Activated CD8-positive, alpha-beta memory T cell treated with anti-CD3 and anti-CD28 coated beads, Interleukin-2, amount 10 ng/mL, durations not matched to agents 7 days and 5 days (primary cell): ENCODE results near the gene TBX4. TPM values are rescaled to one million over a fixed set of nuclear protein-coding genes. Genes with fewer than 3 reads are reported as not detected.

Experiments used
- ATAC-seq: fragments of 150-1000 bp; cut with Tn5 transposase; one replicate; pipeline ENCODE4 v1.10.0; 2021; ENCODE audit warnings: moderate library complexity
- CTCF ChIA-PET: fragments of 350-600 bp; sonication (Branson Sonifier 250); formaldehyde crosslinking; loops from one replicate; lab custom pipeline; 2021; ENCODE audit warnings: antibody characterized with exemption; lab: Charles Lee
- DNase-seq: peaks from one replicate; pipeline ENCODE4 v3.0.0-alpha.2; 2020
- H3K27ac Mint-ChIP-seq: one replicate; pipeline ENCODE4 v1.8.0; 2021; ENCODE audit warnings: mild to moderate bottlenecking, mixed read lengths
- H3K27me3 Mint-ChIP-seq: one replicate; pipeline ENCODE4 v1.8.0; 2021; ENCODE audit warnings: mixed read lengths
- H3K36me3 Mint-ChIP-seq: one replicate; pipeline ENCODE4 v1.8.0; 2021; ENCODE audit warnings: mild to moderate bottlenecking, mixed read lengths
- H3K4me1 Mint-ChIP-seq: one replicate; pipeline ENCODE4 v1.8.0; 2021; ENCODE audit warnings: mixed read lengths
- H3K4me3 Mint-ChIP-seq: one replicate; pipeline ENCODE4 v1.8.0; 2021; ENCODE audit warnings: mild to moderate bottlenecking, moderate library complexity, mixed read lengths
- H3K9me3 Mint-ChIP-seq: one replicate; pipeline ENCODE4 v1.8.0; 2022; ENCODE audit warnings: low read depth, mixed read lengths
- total RNA-seq, 2 experiments: library from RNA; stranded (reverse); gene quantifications; one replicate each; pipeline ENCODE4 v1.2.3, GENCODE V29; 2021

Gene TBX4
- total RNA-seq, 2 experiments from 2014 or later = not detected

- CTCF ChIA-PET = no interaction called here
- H3K27ac Mint-ChIP-seq = no peak overlapping the region
- H3K9me3 Mint-ChIP-seq = no peaks in the 10 kb centered on the region
- DNase-seq (no peak), ATAC-seq (no peak)
- H3K4me1 Mint-ChIP-seq = peaks cover 2% of the 10 kb centered on the region
- no peak overlapping the region for H3K4me3 Mint-ChIP-seq
- no peaks in the 10 kb centered on the region for H3K36me3 Mint-ChIP-seq
- H3K27me3 Mint-ChIP-seq = peaks cover 27% of the 10 kb centered on the region
These were observed 22.2 kb downstream of the TBX4 start for GRCh38 chr17:61474235-61474927.

- Mint-ChIP-seq H3K4me1 (peaks cover 2% of the 10 kb centered on the region), H3K36me3 (no peaks in the 10 kb centered on the region), H3K27me3 (peaks cover 27% of the 10 kb centered on the region), H3K27ac (no peak overlapping the region), H3K4me3 (no peak overlapping the region), H3K9me3 (no peaks in the 10 kb centered on the region)
- DNase-seq (no peak), ATAC-seq (no peak)
- CTCF ChIA-PET = no interaction called here
These were observed 22.7 kb downstream of the TBX4 start for GRCh38 chr17:61474934-61475333.

- DNase-seq = no peak
These were observed 23.5 kb downstream of the TBX4 start for GRCh38 chr17:61475726-61476125.

GRCh38 chr17:61476476-61477203 lies 24.4 kb downstream of the TBX4 start:
- no peak for DNase-seq
- Mint-ChIP-seq H3K36me3 (no peaks in the 10 kb centered on the region), H3K27ac (no peak overlapping the region), H3K4me3 (no peak overlapping the region), H3K27me3 (peaks cover 24% of the 10 kb centered on the region), H3K9me3 (no peaks in the 10 kb centered on the region), H3K4me1 (peaks cover 2% of the 10 kb centered on the region)
- CTCF ChIA-PET = no interaction called here
- no peak for ATAC-seq

More at GRCh38 chr17:61475726-61476125, 23.5 kb downstream of the TBX4 start:
- CTCF ChIA-PET = no interaction called here
- Mint-ChIP-seq H3K36me3 (no peaks in the 10 kb centered on the region), H3K4me3 (no peak overlapping the region), H3K9me3 (no peaks in the 10 kb centered on the region), H3K4me1 (peaks cover 2% of the 10 kb centered on the region), H3K27ac (no peak overlapping the region), H3K27me3 (peaks cover 27% of the 10 kb centered on the region)
- ATAC-seq = no peak

GRCh38 chr17:61477204-61477834 lies 25.1 kb downstream of the TBX4 start:
- Mint-ChIP-seq H3K27ac (no peak overlapping the region), H3K4me1 (peaks cover 2% of the 10 kb centered on the region), H3K27me3 (peaks cover 20% of the 10 kb centered on the region), H3K36me3 (no peaks in the 10 kb centered on the region), H3K9me3 (no peaks in the 10 kb centered on the region), H3K4me3 (no peak overlapping the region)
- ATAC-seq (no peak), DNase-seq (no peak)
- CTCF ChIA-PET = no interaction called here

GRCh38 chr17:61478026-61478789 lies 26.0 kb downstream of the TBX4 start:
- no peaks in the 10 kb centered on the region for H3K36me3 Mint-ChIP-seq
- H3K27me3 Mint-ChIP-seq = peaks cover 19% of the 10 kb centered on the region
- H3K4me3 Mint-ChIP-seq = no peak overlapping the region
- ATAC-seq (no peak), DNase-seq (no peak)
- no peak overlapping the region for H3K27ac Mint-ChIP-seq
- H3K4me1 Mint-ChIP-seq = peaks cover 2% of the 10 kb centered on the region
- H3K9me3 Mint-ChIP-seq = no peaks in the 10 kb centered on the region
- CTCF ChIA-PET = no interaction called here

- Mint-ChIP-seq H3K4me1 (peaks cover 2% of the 10 kb centered on the region), H3K27ac (no peak overlapping the region), H3K4me3 (no peak overlapping the region), H3K27me3 (peaks cover 19% of the 10 kb centered on the region), H3K36me3 (no peaks in the 10 kb centered on the region), H3K9me3 (no peaks in the 10 kb centered on the region)
- ATAC-seq (no peak), DNase-seq (no peak)
- CTCF ChIA-PET = no interaction called here
These were observed 26.7 kb downstream of the TBX4 start for GRCh38 chr17:61478790-61479492.

GRCh38 chr17:61479493-61480413 lies 27.5 kb downstream of the TBX4 start:
- Mint-ChIP-seq H3K4me3 (no peak overlapping the region), H3K27ac (no peak overlapping the region), H3K9me3 (no peaks in the 10 kb centered on the region), H3K36me3 (no peaks in the 10 kb centered on the region), H3K4me1 (peaks cover 2% of the 10 kb centered on the region), H3K27me3 (peaks cover 12% of the 10 kb centered on the region)
- ATAC-seq = no peak
- DNase-seq = no peak
- CTCF ChIA-PET = no interaction called here

- Mint-ChIP-seq H3K27ac (no peak overlapping the region), H3K4me3 (no peak overlapping the region), H3K4me1 (no peaks in the 10 kb centered on the region), H3K36me3 (no peaks in the 10 kb centered on the region), H3K9me3 (no peaks in the 10 kb centered on the region), H3K27me3 (peaks cover 9% of the 10 kb centered on the region)
- no peak for DNase-seq
- CTCF ChIA-PET = no interaction called here
- ATAC-seq = no peak
These were observed 28.2 kb downstream of the TBX4 start for GRCh38 chr17:61480414-61480807.

GRCh38 chr17:61481421-61481820 lies 29.2 kb downstream of the TBX4 start:
- H3K36me3 Mint-ChIP-seq = no peaks in the 10 kb centered on the region
- no peaks in the 10 kb centered on the region for H3K4me1 Mint-ChIP-seq
- no peak overlapping the region for H3K27ac Mint-ChIP-seq
- H3K27me3 Mint-ChIP-seq = peaks cover 3% of the 10 kb centered on the region
- H3K4me3 Mint-ChIP-seq = no peak overlapping the region
- ATAC-seq (no peak), DNase-seq (no peak)
- no peaks in the 10 kb centered on the region for H3K9me3 Mint-ChIP-seq
- CTCF ChIA-PET = no interaction called here

GRCh38 chr17:61482467-61482866 lies 30.2 kb downstream of the TBX4 start:
- H3K4me1 Mint-ChIP-seq = no peaks in the 10 kb centered on the region
- no peak overlapping the region for H3K4me3 Mint-ChIP-seq
- H3K36me3 Mint-ChIP-seq = no peaks in the 10 kb centered on the region
- DNase-seq = no peak
- no peaks in the 10 kb centered on the region for H3K9me3 Mint-ChIP-seq
- ATAC-seq = no peak
- H3K27me3 Mint-ChIP-seq = peaks cover 3% of the 10 kb centered on the region
- CTCF ChIA-PET = no interaction called here
- H3K27ac Mint-ChIP-seq = no peak overlapping the region

- ATAC-seq = no peak
- Mint-ChIP-seq H3K27ac (no peak overlapping the region), H3K27me3 (peaks cover 3% of the 10 kb centered on the region), H3K4me3 (no peak overlapping the region), H3K36me3 (no peaks in the 10 kb centered on the region), H3K9me3 (no peaks in the 10 kb centered on the region), H3K4me1 (no peaks in the 10 kb centered on the region)
- no peak for DNase-seq
- CTCF ChIA-PET = interaction anchor here (1.3 kb wide), 1 partner anchor 10 kb away, joined by 4 read pairs; no protein-coding TSS in a partner anchor
These were observed 31.5 kb downstream of the TBX4 start for GRCh38 chr17:61483778-61484116.
